MM.1S (cell line): ENCODE measurements around the gene RABEP2.
"Not testable (repeated sequence)": the region's sequence is repeated elsewhere in the genome, so short reads cannot be mapped to it uniquely, and the experiment has no call there.

ENCODE experiments used
- DNase-seq: peaks from one replicate; pipeline ENCODE4 v3.0.0-alpha.2; 2015
- H2AFZ ChIP-seq: fragments of 300-600 bp; sonication (generic); 2 replicates; pipeline ENCODE4 v1.6.0; 2016; ENCODE audit warnings: antibody characterized with exemption, low read length
- H3F3A ChIP-seq: fragments of 300-600 bp; sonication (generic); 2 replicates; pipeline ENCODE4 v1.6.1; 2016; ENCODE audit warnings: mild to moderate bottlenecking, antibody characterized with exemption, low read length, moderate library complexity, mixed read lengths; ENCODE audit not compliant: insufficient read depth
- H3K27ac ChIP-seq: fragments of 300-600 bp; sonication (generic); 2 replicates; pipeline ENCODE4 v1.5.1; 2016; ENCODE audit warnings: mild to moderate bottlenecking, low read length
- H3K27me3 ChIP-seq: fragments of 300-600 bp; sonication (generic); replicated peaks from 2 replicates; pipeline ENCODE4 v1.6.0; 2016; ENCODE audit warnings: low read length; ENCODE audit not compliant: insufficient read depth
- H3K36me3 ChIP-seq: fragments of 300-600 bp; sonication (generic); replicated peaks from 2 replicates; pipeline ENCODE4 v1.6.1; 2016; ENCODE audit warnings: mild to moderate bottlenecking, low read length, mixed read lengths; ENCODE audit not compliant: insufficient read depth
- H3K4me1 ChIP-seq: fragments of 300-600 bp; sonication (generic); 2 replicates; pipeline ENCODE4 v1.6.1; 2016; ENCODE audit warnings: low read length, mixed read lengths
- H3K4me2 ChIP-seq: fragments of 300-600 bp; sonication (generic); 2 replicates; pipeline ENCODE4 v1.6.0; 2016; ENCODE audit warnings: low read depth, low read length
- H3K4me3 ChIP-seq: fragments of 300-600 bp; sonication (generic); 2 replicates; pipeline ENCODE4 v1.5.1; 2016; ENCODE audit warnings: low read length, mixed read lengths
- H3K79me2 ChIP-seq: fragments of 300-600 bp; sonication (generic); 2 replicates; pipeline ENCODE4 v1.6.1; 2016; ENCODE audit warnings: mixed run types, low read length, mixed read lengths
- H3K9ac ChIP-seq: fragments of 300-600 bp; sonication (generic); 2 replicates; pipeline ENCODE4 v1.6.1; 2016; ENCODE audit warnings: low read length, mixed read lengths
- H3K9me2 ChIP-seq: fragments of 300-600 bp; sonication (generic); replicated peaks from 2 replicates; pipeline ENCODE4 v1.6.1; 2016; ENCODE audit warnings: mild to moderate bottlenecking, low read length, mixed read lengths; ENCODE audit not compliant: insufficient read depth
- H3K9me3 ChIP-seq: fragments of 300-600 bp; sonication (generic); replicated peaks from 2 replicates; pipeline ENCODE4 v1.6.1; 2016; ENCODE audit warnings: mild to moderate bottlenecking, low read length, mixed read lengths; ENCODE audit not compliant: insufficient read depth
- H4K20me1 ChIP-seq: fragments of 300-600 bp; sonication (generic); 2 replicates; pipeline ENCODE4 v1.6.1; 2016; ENCODE audit warnings: mild to moderate bottlenecking, low read length, moderate library complexity, mixed read lengths; ENCODE audit not compliant: insufficient read depth
- CTCF ChIP-seq: fragments of 300-600 bp; sonication (generic); IDR thresholded peaks from 2 replicates; pipeline ENCODE4 v1.5.1; 2016; ENCODE audit warnings: antibody characterized with exemption, low read length, mixed read lengths
- EZH2 ChIP-seq: fragments of 300-600 bp; sonication (generic); optimal IDR thresholded peaks from 2 replicates; pipeline ENCODE3; 2017; ENCODE audit warnings: low read depth, mild to moderate bottlenecking, antibody characterized with exemption, low read length, mixed read lengths
- EZH2phosphoT487 ChIP-seq: fragments of 300-600 bp; sonication (generic); IDR thresholded peaks from 2 replicates; pipeline ENCODE4 v1.6.1; 2018; ENCODE audit warnings: antibody characterized with exemption, low read length

Gene RABEP2

GRCh38 chr16:28873543-28874201, 51.4 kb downstream of the RABEP2 start:
- no peaks in the 10 kb centered on the region for H3K9me2 ChIP-seq
- no peak overlapping the region for H3K4me2 ChIP-seq
- peak; percentile 21 for DNase-seq
- no peaks in the 10 kb centered on the region for H3K9me3 ChIP-seq
- no peaks in the 10 kb centered on the region for H3K36me3 ChIP-seq
- no peak overlapping the region for H2AFZ ChIP-seq
- H3F3A ChIP-seq: no peaks in the 10 kb centered on the region
- H3K79me2 ChIP-seq: no peaks in the 10 kb centered on the region; the same call in 1 of the 2 replicates
- TF ChIP-seq EZH2phosphoT487 (no peak), CTCF (peak; percentile 71)
- H4K20me1 ChIP-seq: no peaks in the 10 kb centered on the region
- no peak overlapping the region for H3K4me3 ChIP-seq
- H3K9ac ChIP-seq: no peak overlapping the region
- no peaks in the 10 kb centered on the region for H3K27me3 ChIP-seq
- no peak overlapping the region for H3K27ac ChIP-seq
- H3K4me1 ChIP-seq: no peaks in the 10 kb centered on the region

GRCh38 chr16:28872952-28873351, 52.1 kb downstream of the RABEP2 start:
- H3K4me1 ChIP-seq: no peaks in the 10 kb centered on the region
- no peaks in the 10 kb centered on the region for H3K9me3 ChIP-seq
- H4K20me1 ChIP-seq: no peaks in the 10 kb centered on the region
- H3K27me3 ChIP-seq: no peaks in the 10 kb centered on the region
- H3K4me3 ChIP-seq: no peak overlapping the region
- H2AFZ ChIP-seq: no peak overlapping the region
- no peak for DNase-seq
- no peak overlapping the region for H3K4me2 ChIP-seq
- H3F3A ChIP-seq: no peaks in the 10 kb centered on the region
- H3K79me2 ChIP-seq: no peaks in the 10 kb centered on the region; the same call in 1 of the 2 replicates
- H3K9ac ChIP-seq: no peak overlapping the region
- H3K36me3 ChIP-seq: no peaks in the 10 kb centered on the region
- TF ChIP-seq EZH2 (no peak), EZH2phosphoT487 (no peak), CTCF (no peak)
- H3K27ac ChIP-seq: no peak overlapping the region
- H3K9me2 ChIP-seq: no peaks in the 10 kb centered on the region

GRCh38 chr16:28869201-28869600, 55.8 kb downstream of the RABEP2 start:
- no peak overlapping the region for H3K4me3 ChIP-seq
- TF ChIP-seq EZH2 (no peak), EZH2phosphoT487 (no peak), CTCF (no peak)
- H3K9ac ChIP-seq: no peak overlapping the region
- no peaks in the 10 kb centered on the region for H3K9me2 ChIP-seq
- H3K36me3 ChIP-seq: no peaks in the 10 kb centered on the region
- no peak overlapping the region for H2AFZ ChIP-seq
- H3F3A ChIP-seq: 0 out of 2 replicates have a peak, but pooled peaks cover under 1% of the 10 kb centered on the region
- H3K27ac ChIP-seq: no peak overlapping the region
- no peaks in the 10 kb centered on the region for H3K9me3 ChIP-seq
- no peak overlapping the region for H3K4me2 ChIP-seq
- peaks cover 4% of the 10 kb centered on the region; the same call in 1 of the 2 replicates for H3K4me1 ChIP-seq
- H3K79me2 ChIP-seq: peaks cover 27% of the 10 kb centered on the region
- no peak for DNase-seq
- no peaks in the 10 kb centered on the region for H3K27me3 ChIP-seq
- no peaks in the 10 kb centered on the region for H4K20me1 ChIP-seq

- not testable (repeated sequence) for H3K9ac ChIP-seq, H3K4me3 ChIP-seq, H3K27me3 ChIP-seq, H3K27ac ChIP-seq, H3K4me1 ChIP-seq, DNase-seq, H3K9me2 ChIP-seq, H3K36me3 ChIP-seq, H3F3A ChIP-seq, H2AFZ ChIP-seq, H3K4me2 ChIP-seq, H3K9me3 ChIP-seq, H4K20me1 ChIP-seq
- H3K79me2 ChIP-seq: peaks cover 41% of the 10 kb centered on the region
Measured at GRCh38 chr16:28867646-28868045, 57.4 kb downstream of the RABEP2 start.
